GM06990 (cell line): ENCODE results near the gene KPNA1.
A peak's percentile ranks its signal among the peaks of the same experiment; 100 is the strongest.

Source experiments
- DNase-seq: peaks from one replicate; pipeline ENCODE4 v3.0.0-alpha.2; 2011; ENCODE audit not compliant: insufficient read length; ENCODE audit errors: extremely low read depth
- H3K27me3 ChIP-seq: replicated peaks from 2 replicates; pipeline ENCODE4 v1.6.0; 2011; ENCODE audit warnings: low read length; ENCODE audit not compliant: control insufficient read depth, insufficient read depth
- H3K36me3 ChIP-seq: 2 replicates; pipeline ENCODE4 v1.5.1; 2011; ENCODE audit warnings: low read length; ENCODE audit not compliant: control insufficient read depth, insufficient read depth
- H3K4me3 ChIP-seq: replicated peaks from 2 replicates; pipeline ENCODE4 v1.5.1; 2011; ENCODE audit warnings: low read depth, mild to moderate bottlenecking, control low read depth, low read length
- CTCF ChIP-seq: IDR thresholded peaks from 2 replicates; pipeline ENCODE4 v1.5.1; 2011; ENCODE audit warnings: low read length, control low read depth, mild to moderate bottlenecking, inconsistent platforms; ENCODE audit not compliant: insufficient read depth, poor library complexity, severe bottlenecking

Gene KPNA1

GRCh38 chr3:122533931-122534334, 19.2 kb upstream of the KPNA1 start:
- peak; percentile 70 for DNase-seq
- H3K36me3 ChIP-seq, result peaks cover 2% of the 10 kb centered on the region
- TF ChIP-seq CTCF, result no peak

GRCh38 chr3:122533480-122533879, 18.7 kb upstream of the KPNA1 start:
- H3K27me3 ChIP-seq, result no peaks in the 10 kb centered on the region
- no peak for DNase-seq
- H3K36me3 ChIP-seq, result peaks cover 2% of the 10 kb centered on the region
- no peak overlapping the region for H3K4me3 ChIP-seq
- no peak for TF ChIP-seq CTCF

More at GRCh38 chr3:122533931-122534334, 19.2 kb upstream of the KPNA1 start:
- Histone ChIP-seq H3K4me3 (no peak overlapping the region), H3K27me3 (no peaks in the 10 kb centered on the region)

GRCh38 chr3:122530164-122530563, 15.4 kb upstream of the KPNA1 start:
- DNase-seq, result no peak
- H3K4me3 ChIP-seq, result no peak overlapping the region
- TF ChIP-seq CTCF, result no peak
- H3K27me3 ChIP-seq, result no peaks in the 10 kb centered on the region
- peaks cover 2% of the 10 kb centered on the region for H3K36me3 ChIP-seq

GRCh38 chr3:122523317-122523716, 8.6 kb upstream of the KPNA1 start:
- H3K27me3 ChIP-seq, result no peaks in the 10 kb centered on the region
- DNase-seq, result no peak
- no peak overlapping the region for H3K4me3 ChIP-seq
- no peaks in the 10 kb centered on the region; the same call in 1 of the 2 replicates for H3K36me3 ChIP-seq
- TF ChIP-seq CTCF, result no peak

GRCh38 chr3:122520861-122521260, 6.1 kb upstream of the KPNA1 start:
- Histone ChIP-seq H3K27me3 (no peaks in the 10 kb centered on the region), H3K4me3 (no peak overlapping the region), H3K36me3 (no peaks in the 10 kb centered on the region)
- no peak for DNase-seq
- no peak for TF ChIP-seq CTCF

- no peak for DNase-seq
- Histone ChIP-seq H3K4me3 (no peak overlapping the region), H3K27me3 (no peaks in the 10 kb centered on the region), H3K36me3 (no peaks in the 10 kb centered on the region)
- no peak for TF ChIP-seq CTCF
Observed at GRCh38 chr3:122519693-122520092, 5.0 kb upstream of the KPNA1 start.
